HL-60 (cell line): Measurements from ENCODE around the gene ARL5C.

Experiments
- CTCF ChIP-seq: IDR thresholded peaks from one replicate; pipeline ENCODE4 v1.5.1; 2011; ENCODE audit warnings: low read length, control low read depth, inconsistent platforms; ENCODE audit not compliant: insufficient read depth
- GABPA ChIP-seq: IDR thresholded peaks from 2 replicates; pipeline ENCODE4 v1.6.1; 2012; ENCODE audit warnings: low read depth
- POLR2AphosphoS5 ChIP-seq: IDR thresholded peaks from 2 replicates; pipeline ENCODE4 v1.6.1; 2012; ENCODE audit warnings: low read depth
- REST ChIP-seq: IDR thresholded peaks from 2 replicates; pipeline ENCODE4 v1.6.1; 2012; ENCODE audit warnings: low read depth; ENCODE audit not compliant: insufficient replicate concordance
- SPI1 ChIP-seq: IDR thresholded peaks from 2 replicates; pipeline ENCODE4 v1.6.1; 2012; ENCODE audit warnings: low read depth, mild to moderate bottlenecking, borderline replicate concordance

GRCh38 chr17:39155654-39156053 is 10.3 kb downstream of the ARL5C start:
- TF ChIP-seq CTCF (no peak), REST (no peak), POLR2AphosphoS5 (no peak), GABPA (no peak), SPI1 (no peak)
